ENCODE results near the gene CAP2.
A peak's percentile ranks its signal among the peaks of the same experiment; 100 is the strongest.

CAP2 gene

GRCh38 chr6:17385660-17386059 lies 7.7 kb upstream of the CAP2 start:
- TF ChIP-seq ZFX (IDR thresholded peaks at IDR 0.05) (no peak), CTCF (conservative IDR thresholded peaks at IDR 0.05) (no peak)
- no peak overlapping the region for H3K27ac ChIP-seq

GRCh38 chr6:17388365-17388764 lies 5.0 kb upstream of the CAP2 start:
- TF ChIP-seq CTCF (conservative IDR thresholded peaks at IDR 0.05): no peak
- TF ChIP-seq ZFX (IDR thresholded peaks at IDR 0.05): no peak

GRCh38 chr6:17389274-17389847 lies 4.0 kb upstream of the CAP2 start:
- H3K27ac ChIP-seq: no peak overlapping the region
- TF ChIP-seq ZFX (IDR thresholded peaks at IDR 0.05) (no peak), CTCF (conservative IDR thresholded peaks at IDR 0.05) (no peak)

More at GRCh38 chr6:17388365-17388764, 5.0 kb upstream of the CAP2 start:
- no peak overlapping the region; the same call in 1 of the 2 replicates for H3K27ac ChIP-seq

GRCh38 chr6:17390276-17390675 lies 3.1 kb upstream of the CAP2 start:
- H3K27ac ChIP-seq: no peak overlapping the region
- no peak for TF ChIP-seq ZFX (IDR thresholded peaks at IDR 0.05)
- no peak for TF ChIP-seq CTCF (conservative IDR thresholded peaks at IDR 0.05)

- TF ChIP-seq ZFX (IDR thresholded peaks at IDR 0.05) (no peak), CTCF (conservative IDR thresholded peaks at IDR 0.05) (no peak)
- no peak overlapping the region for H3K27ac ChIP-seq
These were observed 1.4 kb upstream of the CAP2 start for GRCh38 chr6:17391976-17392375.

- peak overlapping the region; percentile 91 for H3K27ac ChIP-seq
- TF ChIP-seq CTCF (conservative IDR thresholded peaks at IDR 0.05) (no peak), ZFX (IDR thresholded peaks at IDR 0.05) (peak; percentile 39)
These were observed 667 bp downstream of the CAP2 start for GRCh38 chr6:17393892-17394631.

- TF ChIP-seq ZFX (IDR thresholded peaks at IDR 0.05) (no peak), CTCF (conservative IDR thresholded peaks at IDR 0.05) (no peak)
- H3K27ac ChIP-seq: no peak overlapping the region
These were observed 1.7 kb downstream of the CAP2 start for GRCh38 chr6:17395112-17395511.
